HK-2 (cell line): ENCODE data around the gene GNG10.
"Not testable (repeated sequence)": the region's sequence is repeated elsewhere in the genome, so short reads cannot be mapped to it uniquely, and the experiment has no call there.

ENCODE experiments used
- DNase-seq: peaks from one replicate; pipeline ENCODE4 v3.0.0-alpha.2; 2018; ENCODE audit not compliant: unreplicated experiment

GNG10 gene

GRCh38 chr9:111661150-111661801 is at the start of gene GNG10:
TSS of gene GNG10 (plus strand) at chr9:111661605. CDS start at chr9:111661635, 30 bp downstream.
- DNase-seq, result peak; percentile 67

GRCh38 chr9:111613436-111614040 is 47.9 kb upstream of the GNG10 start:
- DNase-seq, result no peak

- no peak for DNase-seq
Observed at GRCh38 chr9:111615928-111616327, 45.5 kb upstream of the GNG10 start.

GRCh38 chr9:111617349-111617748 is 44.1 kb upstream of the GNG10 start:
- not testable (repeated sequence) for DNase-seq

- DNase-seq, result no peak
Observed at GRCh38 chr9:111621895-111622480, 39.4 kb upstream of the GNG10 start.

GRCh38 chr9:111622626-111623025 is 38.8 kb upstream of the GNG10 start:
- DNase-seq, result peak; percentile 32

- no peak for DNase-seq
Observed at GRCh38 chr9:111627260-111627963, 34.0 kb upstream of the GNG10 start.

- no peak for DNase-seq
Observed at GRCh38 chr9:111628411-111628810, 33.0 kb upstream of the GNG10 start.

- no peak for DNase-seq
Observed at GRCh38 chr9:111630182-111630963, 31.0 kb upstream of the GNG10 start.

- no peak for DNase-seq
Observed at GRCh38 chr9:111630964-111631213, 30.5 kb upstream of the GNG10 start.

GRCh38 chr9:111631214-111631971 is 30.0 kb upstream of the GNG10 start, which contains the start of gene DNAJC25:
TSS of gene DNAJC25 (plus strand) at chr9:111631334. CDS start at chr9:111631408, 74 bp downstream.
- DNase-seq, result peak; percentile 97

GRCh38 chr9:111632060-111632459 is 29.3 kb upstream of the GNG10 start:
- DNase-seq, result no peak

GRCh38 chr9:111632695-111633388 is 28.6 kb upstream of the GNG10 start:
- no peak for DNase-seq

- no peak for DNase-seq
Observed at GRCh38 chr9:111633389-111633736, 28.0 kb upstream of the GNG10 start.

- DNase-seq, result no peak
Observed at GRCh38 chr9:111634860-111635259, 26.5 kb upstream of the GNG10 start.

GRCh38 chr9:111637421-111637950 is 23.9 kb upstream of the GNG10 start:
- DNase-seq, result no peak

- DNase-seq, result no peak
Observed at GRCh38 chr9:111644195-111644772, 17.1 kb upstream of the GNG10 start.

- no peak for DNase-seq
Observed at GRCh38 chr9:111645806-111646205, 15.6 kb upstream of the GNG10 start.

- DNase-seq, result no peak
Observed at GRCh38 chr9:111646417-111646816, 15.0 kb upstream of the GNG10 start.

- no peak for DNase-seq
Observed at GRCh38 chr9:111648066-111648465, 13.3 kb upstream of the GNG10 start.
